HepG2 (cell line): ENCODE measurements around the gene TSKU. TPM values are rescaled to one million over a fixed set of nuclear protein-coding genes. Genes with fewer than 3 reads are reported as not detected.

Source experiments
- GABPA ChIP-seq, 2 experiments: IDR thresholded peaks; 2 replicates each; pipeline ENCODE4 v1.6.1; 2011 to 2016; ENCODE audit warnings: low read depth in 2 of 2, low read length in 1 of 2, missing biosample characterization in 1 of 2, missing genetic modification characterization in 1 of 2
- HNF4G ChIP-seq, 2 experiments: sonication (generic) in 1 of 2; formaldehyde crosslinking in 1 of 2; IDR thresholded peaks; 2 replicates each; pipeline versions ENCODE4 v1.4.0 to v1.6.1; 2011 to 2020; ENCODE audit warnings: borderline replicate concordance in 2 of 2, low read depth in 2 of 2, mild to moderate bottlenecking in 2 of 2, low read length in 1 of 2, missing genetic modification reagents in 1 of 2, moderate library complexity in 1 of 2
- NR2F6 ChIP-seq, 2 experiments: IDR thresholded peaks; 2 replicates each; pipeline ENCODE4 v1.6.1; 2016; ENCODE audit warnings: antibody characterized with exemption in 1 of 2, mild to moderate bottlenecking in 1 of 2
- SPEN ChIP-seq: sonication (generic); formaldehyde crosslinking; IDR thresholded peaks from 2 replicates; pipeline ENCODE4 v1.5.1; 2020; ENCODE audit warnings: low read depth, mild to moderate bottlenecking, missing genetic modification reagents
- ZNF18 ChIP-seq: sonication (generic); formaldehyde crosslinking; IDR thresholded peaks from 2 replicates; pipeline ENCODE4 v1.8.0; 2022; ENCODE audit warnings: mild to moderate bottlenecking, missing genetic modification reagents; ENCODE audit not compliant: insufficient replicate concordance
- ZNF567 ChIP-seq: sonication (generic); formaldehyde crosslinking; IDR thresholded peaks from 2 replicates; pipeline ENCODE4 v1.8.1; 2023; ENCODE audit warnings: mild to moderate bottlenecking, missing genetic modification reagents, borderline replicate concordance
- polyA plus RNA-seq, 8 experiments: library from polyadenylated mRNA; depleted of rRNA in 3 of 8; stranded (reverse) in 7 of 8; unstranded in 1 of 8; fragments of >200 nt; fragmentation: Illumina TruSeq in 4 of 8; extraction: Trizol in 4 of 8; gene quantifications; 2 replicates each; pipeline versions ENCODE4 v1.2.1 to v1.2.3, GENCODE V29; 2011 to 2016; ENCODE audit warnings: low read depth in 4 of 8, missing spikeins in 1 of 8, mixed read lengths in 1 of 8; ENCODE audit not compliant: insufficient read depth in 1 of 8
- total RNA-seq, 5 experiments: library from RNA; depleted of rRNA; stranded (reverse); fragments of >200 nt; fragmentation: Illumina TruSeq; extraction: Trizol; gene quantifications; 2 replicates each; pipeline ENCODE4 v1.2.3, GENCODE V29; 2016; ENCODE audit warnings: low read depth in 1 of 5
- TF ChIP-seq, protein P1 (sequence below): sonication (generic); formaldehyde crosslinking; conservative IDR thresholded peaks from 2 replicates; pipeline ENCODE4 v1.4.0; 2020; ENCODE audit warnings: mild to moderate bottlenecking, missing genetic modification reagents, moderate library complexity
- TF ChIP-seq, protein P2 (sequence below): sonication (generic); IDR thresholded peaks from 2 replicates; pipeline ENCODE4 v1.6.1; 2016; ENCODE audit warnings: low read depth, borderline replicate concordance

Gene TSKU
- total and polyA plus RNA-seq, 2 of the 13 experiments (the other 11 are each of a cell fraction or from before 2014, with no cell fraction given) = 20.3 to 21.4 TPM

DNA sequence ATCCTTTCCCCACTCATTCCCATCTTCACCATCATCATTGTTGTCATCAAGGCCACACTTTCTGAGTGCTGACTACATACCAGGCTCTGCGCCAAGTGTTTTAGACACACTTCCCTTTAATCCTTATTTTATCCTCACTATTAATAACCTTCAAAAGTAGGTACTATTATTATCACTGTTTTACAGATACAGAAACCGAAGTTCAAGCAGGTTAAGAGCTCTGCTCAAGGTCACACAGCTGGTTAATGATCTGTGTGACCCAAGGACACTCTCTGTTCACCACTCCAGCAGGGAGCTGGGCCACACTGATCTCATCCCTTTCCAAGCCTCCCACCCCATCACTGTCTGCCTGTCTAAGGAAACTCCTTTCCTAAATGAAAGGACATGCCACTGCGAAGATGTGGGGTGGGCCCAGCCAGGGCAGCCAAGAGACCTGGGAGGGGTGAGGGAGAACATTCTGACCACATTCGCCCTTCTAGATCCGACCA is 17.2 kb upstream of the TSKU start (continued):
- TF ChIP-seq, protein P1, sequence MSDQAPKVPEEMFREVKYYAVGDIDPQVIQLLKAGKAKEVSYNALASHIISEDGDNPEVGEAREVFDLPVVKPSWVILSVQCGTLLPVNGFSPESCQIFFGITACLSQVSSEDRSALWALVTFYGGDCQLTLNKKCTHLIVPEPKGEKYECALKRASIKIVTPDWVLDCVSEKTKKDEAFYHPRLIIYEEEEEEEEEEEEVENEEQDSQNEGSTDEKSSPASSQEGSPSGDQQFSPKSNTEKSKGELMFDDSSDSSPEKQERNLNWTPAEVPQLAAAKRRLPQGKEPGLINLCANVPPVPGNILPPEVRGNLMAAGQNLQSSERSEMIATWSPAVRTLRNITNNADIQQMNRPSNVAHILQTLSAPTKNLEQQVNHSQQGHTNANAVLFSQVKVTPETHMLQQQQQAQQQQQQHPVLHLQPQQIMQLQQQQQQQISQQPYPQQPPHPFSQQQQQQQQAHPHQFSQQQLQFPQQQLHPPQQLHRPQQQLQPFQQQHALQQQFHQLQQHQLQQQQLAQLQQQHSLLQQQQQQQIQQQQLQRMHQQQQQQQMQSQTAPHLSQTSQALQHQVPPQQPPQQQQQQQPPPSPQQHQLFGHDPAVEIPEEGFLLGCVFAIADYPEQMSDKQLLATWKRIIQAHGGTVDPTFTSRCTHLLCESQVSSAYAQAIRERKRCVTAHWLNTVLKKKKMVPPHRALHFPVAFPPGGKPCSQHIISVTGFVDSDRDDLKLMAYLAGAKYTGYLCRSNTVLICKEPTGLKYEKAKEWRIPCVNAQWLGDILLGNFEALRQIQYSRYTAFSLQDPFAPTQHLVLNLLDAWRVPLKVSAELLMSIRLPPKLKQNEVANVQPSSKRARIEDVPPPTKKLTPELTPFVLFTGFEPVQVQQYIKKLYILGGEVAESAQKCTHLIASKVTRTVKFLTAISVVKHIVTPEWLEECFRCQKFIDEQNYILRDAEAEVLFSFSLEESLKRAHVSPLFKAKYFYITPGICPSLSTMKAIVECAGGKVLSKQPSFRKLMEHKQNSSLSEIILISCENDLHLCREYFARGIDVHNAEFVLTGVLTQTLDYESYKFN = peak; percentile 41; the same call in 1 of the 2 replicates
- TF ChIP-seq ZNF567 (CRISPR knock-in tag) = no peak
- TF ChIP-seq GABPA (IDR thresholded peaks at IDR 0.05; ENCODE audit: low read depth, low read length) = no peak
- TF ChIP-seq GABPA (CRISPR knock-in tag; IDR thresholded peaks at IDR 0.05; ENCODE audit: low read depth) = no peak
- TF ChIP-seq, protein P2, sequence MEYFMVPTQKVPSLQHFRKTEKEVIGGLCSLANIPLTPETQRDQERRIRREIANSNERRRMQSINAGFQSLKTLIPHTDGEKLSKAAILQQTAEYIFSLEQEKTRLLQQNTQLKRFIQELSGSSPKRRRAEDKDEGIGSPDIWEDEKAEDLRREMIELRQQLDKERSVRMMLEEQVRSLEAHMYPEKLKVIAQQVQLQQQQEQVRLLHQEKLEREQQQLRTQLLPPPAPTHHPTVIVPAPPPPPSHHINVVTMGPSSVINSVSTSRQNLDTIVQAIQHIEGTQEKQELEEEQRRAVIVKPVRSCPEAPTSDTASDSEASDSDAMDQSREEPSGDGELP = peak; percentile 61; the same call in 1 of the 2 replicates
- TF ChIP-seq HNF4G (IDR thresholded peaks at IDR 0.05; ENCODE audit: borderline replicate concordance, low read depth, low read length) = no peak; the same call in 1 of the 2 replicates
- TF ChIP-seq HNF4G (CRISPR knock-in tag; IDR thresholded peaks at IDR 0.05; ENCODE audit: borderline replicate concordance, low read depth) = no peak
- no peak for TF ChIP-seq ZNF18 (CRISPR knock-in tag)
- TF ChIP-seq NR2F6 (IDR thresholded peaks at IDR 0.05) = no peak
- TF ChIP-seq NR2F6 (CRISPR knock-in tag; IDR thresholded peaks at IDR 0.05) = 0 out of 2 replicates have a peak, but pooled peaks have one; percentile 30
- TF ChIP-seq SPEN = no peak
